Activated CD8-positive, alpha-beta memory T cell treated with anti-CD3 and anti-CD28 coated beads, Interleukin-2, amount 50 U/mL, for 24 hours (primary cell): ENCODE measurements around the gene TSPAN3.

Source experiments
- DNase-seq: peaks from one replicate; pipeline ENCODE4 v3.0.0-alpha.2; 2020; ENCODE audit errors: extremely low read depth

Gene TSPAN3

DNA sequence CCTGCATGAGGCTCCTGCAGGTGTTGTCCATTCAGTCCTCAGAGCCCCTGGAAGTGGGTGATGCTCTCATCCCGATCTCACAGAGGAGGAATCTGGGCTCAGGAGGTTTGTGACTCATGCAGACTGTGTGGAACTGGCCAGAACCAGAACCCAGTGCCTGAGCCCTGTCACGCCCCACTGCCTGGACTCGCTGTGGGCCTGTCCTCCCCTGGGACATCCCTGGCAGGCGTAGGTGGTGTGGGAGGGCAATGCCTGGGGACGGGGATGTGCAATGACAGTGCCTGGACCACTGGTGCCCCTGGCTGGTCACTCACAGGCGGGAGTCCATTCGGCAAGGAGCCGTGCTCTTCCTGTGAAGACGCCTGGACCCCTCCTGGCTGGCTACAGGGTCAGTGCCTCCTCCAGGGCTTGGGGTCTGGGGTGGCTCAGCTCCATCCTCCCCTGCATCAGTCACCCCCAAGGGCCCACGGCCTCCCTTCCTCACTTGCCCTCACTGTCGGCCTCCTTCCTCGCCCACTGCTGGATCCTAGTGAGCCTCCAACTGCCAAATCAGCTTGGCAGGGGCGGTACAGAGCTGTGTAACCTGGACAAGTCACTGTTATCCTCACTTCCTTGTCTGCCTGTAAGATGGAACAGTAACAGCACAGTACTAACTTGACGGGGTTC is 61.1 kb downstream of the TSPAN3 start:
- no peak for DNase-seq

DNA sequence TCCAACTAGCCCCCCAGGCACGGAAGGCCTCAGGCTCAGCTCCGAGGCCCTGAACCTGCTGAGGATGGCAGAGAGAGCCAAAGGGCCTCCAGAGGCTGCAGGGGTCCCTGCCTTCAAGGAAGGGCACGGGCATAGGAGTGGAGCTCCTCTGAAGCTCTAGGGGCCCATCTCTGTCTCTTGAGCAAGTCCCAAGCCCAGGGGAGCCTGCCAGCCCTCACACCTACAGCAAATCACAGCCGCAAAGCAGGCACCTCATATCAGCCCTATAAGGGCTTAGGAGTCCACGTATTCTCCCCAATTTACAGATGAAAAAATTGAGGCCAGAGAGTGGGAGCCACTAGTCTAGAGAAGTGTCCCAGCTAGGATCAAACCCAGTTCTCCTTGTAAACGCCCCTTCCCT is 61.7 kb downstream of the TSPAN3 start:
- no peak for DNase-seq

GRCh38 chr15:77004189-77004588 is 66.7 kb downstream of the TSPAN3 start:
- DNase-seq, result no peak

GRCh38 chr15:77002954-77003912 is 67.7 kb downstream of the TSPAN3 start:
- no peak for DNase-seq

- DNase-seq, result no peak
Observed at GRCh38 chr15:77002436-77002835, 68.5 kb downstream of the TSPAN3 start.

- no peak for DNase-seq
Observed at GRCh38 chr15:77001966-77002365, 68.9 kb downstream of the TSPAN3 start.

DNA sequence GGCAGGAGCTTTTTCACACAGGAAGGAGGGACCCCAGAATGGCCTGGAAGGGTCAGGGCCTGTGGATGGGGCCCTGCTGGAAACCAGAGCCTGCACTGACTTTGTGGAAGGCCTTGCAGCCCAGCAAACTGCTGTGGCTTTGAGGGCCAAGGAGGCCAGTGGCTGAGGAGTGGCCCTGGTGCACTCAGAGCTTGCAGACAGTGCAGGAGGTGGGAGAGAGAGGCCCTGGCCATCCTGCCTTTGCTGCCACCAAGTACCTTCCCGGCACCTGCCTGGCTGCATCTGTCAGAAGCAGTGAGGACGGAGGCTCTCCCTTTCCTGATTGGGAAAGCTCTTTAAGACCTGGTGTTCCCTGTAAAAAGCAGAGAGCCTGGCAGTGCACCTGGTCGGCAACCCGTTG is 69.6 kb downstream of the TSPAN3 start:
- DNase-seq, result no peak

- no peak for DNase-seq
Observed at GRCh38 chr15:76999996-77000395, 70.9 kb downstream of the TSPAN3 start.

DNA sequence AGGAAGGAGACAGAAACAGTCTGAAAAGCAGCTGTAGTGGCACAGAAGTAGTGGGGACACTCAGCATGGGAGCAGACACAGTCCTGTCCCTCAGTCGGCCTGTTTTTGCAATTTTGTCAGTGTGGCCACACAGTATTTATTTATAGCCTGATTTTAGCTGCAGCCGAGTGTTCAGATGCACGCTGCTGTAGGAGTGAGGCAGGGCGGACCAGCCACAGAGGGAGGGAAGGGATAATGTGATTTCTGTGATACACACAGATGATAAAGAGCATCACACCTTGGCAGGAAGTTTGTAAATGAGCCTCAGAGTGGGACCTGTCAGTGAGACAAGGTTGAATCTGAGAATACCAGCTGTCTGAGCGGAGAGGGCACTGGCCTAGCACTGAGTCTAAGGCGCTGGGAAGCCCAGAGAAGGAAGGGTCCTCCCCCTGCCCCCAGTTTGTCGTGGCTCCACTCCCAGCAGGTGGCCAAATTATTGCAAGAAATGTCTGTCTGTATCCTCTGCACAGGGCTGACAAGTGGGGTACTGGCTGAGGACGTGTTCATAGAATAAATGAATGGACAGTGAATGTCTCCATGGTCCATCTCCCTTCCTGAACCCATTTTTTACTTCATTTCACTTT is 72.1 kb downstream of the TSPAN3 start:
- no peak for DNase-seq

DNA sequence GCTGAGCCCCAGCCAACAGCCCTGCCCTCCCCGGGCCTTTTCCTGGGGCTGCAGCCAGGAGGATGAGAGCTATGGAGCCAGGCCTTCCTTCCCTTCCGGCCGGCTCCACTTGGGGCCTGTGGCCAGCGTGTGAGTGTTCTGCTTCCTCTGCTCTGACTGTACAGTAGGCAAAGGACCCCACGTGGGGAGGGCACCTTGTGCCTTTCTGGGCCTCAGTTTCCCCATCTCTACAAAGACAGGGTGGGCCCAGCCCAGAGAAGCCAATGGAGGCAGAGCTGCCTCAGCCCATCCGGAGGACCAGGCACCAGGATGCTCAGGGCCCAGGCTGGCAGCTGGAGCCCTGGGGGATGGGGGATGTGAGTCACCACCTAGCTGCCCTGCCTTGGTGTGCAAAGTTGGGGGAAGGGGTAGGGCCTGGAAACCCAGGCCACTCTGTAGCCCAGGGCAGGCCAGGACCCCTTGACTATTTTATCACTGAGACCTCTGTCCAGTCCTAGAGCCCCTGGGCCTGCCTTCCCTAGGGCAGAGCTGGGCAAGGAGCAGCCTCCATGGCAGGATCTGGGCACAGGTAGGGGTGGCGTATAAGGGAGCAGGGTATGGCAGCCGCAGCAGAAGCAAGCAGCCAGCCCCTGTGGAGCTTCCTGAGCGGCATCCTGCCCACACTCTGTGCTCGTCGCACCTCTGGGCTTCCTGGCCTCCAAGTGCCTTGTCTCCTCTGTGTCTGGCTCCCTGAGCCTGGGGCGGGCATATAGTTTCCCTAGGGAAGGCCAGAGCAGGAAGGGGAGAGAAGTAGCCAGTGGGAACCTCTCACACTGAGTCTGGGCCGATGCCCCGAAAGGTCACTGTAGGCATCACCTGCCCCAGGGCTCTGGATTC is 74.1 kb downstream of the TSPAN3 start:
- DNase-seq, result no peak

DNA sequence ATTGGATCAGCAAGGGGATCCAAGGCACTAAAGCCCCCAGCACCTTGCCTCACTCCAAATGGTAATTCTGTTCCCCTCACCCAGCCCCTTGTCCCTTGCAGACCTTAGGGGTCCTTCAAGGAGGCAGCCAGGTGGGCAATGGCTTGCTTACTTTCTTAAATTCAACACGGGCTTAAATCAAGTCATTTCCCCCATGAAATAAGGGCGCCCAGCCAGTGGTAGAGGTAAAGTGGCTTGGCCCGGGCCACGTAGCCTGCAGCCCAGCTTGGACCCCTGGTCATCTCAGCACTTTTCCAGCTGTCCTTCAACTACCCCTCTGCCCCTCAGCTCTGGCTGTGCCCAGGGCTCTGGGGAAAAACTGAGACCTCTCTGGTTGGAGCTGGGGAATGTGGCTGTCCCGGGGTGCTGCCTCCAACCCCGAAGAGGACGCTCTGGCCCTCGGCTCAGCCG is 74.8 kb downstream of the TSPAN3 start:
- DNase-seq, result no peak

DNA sequence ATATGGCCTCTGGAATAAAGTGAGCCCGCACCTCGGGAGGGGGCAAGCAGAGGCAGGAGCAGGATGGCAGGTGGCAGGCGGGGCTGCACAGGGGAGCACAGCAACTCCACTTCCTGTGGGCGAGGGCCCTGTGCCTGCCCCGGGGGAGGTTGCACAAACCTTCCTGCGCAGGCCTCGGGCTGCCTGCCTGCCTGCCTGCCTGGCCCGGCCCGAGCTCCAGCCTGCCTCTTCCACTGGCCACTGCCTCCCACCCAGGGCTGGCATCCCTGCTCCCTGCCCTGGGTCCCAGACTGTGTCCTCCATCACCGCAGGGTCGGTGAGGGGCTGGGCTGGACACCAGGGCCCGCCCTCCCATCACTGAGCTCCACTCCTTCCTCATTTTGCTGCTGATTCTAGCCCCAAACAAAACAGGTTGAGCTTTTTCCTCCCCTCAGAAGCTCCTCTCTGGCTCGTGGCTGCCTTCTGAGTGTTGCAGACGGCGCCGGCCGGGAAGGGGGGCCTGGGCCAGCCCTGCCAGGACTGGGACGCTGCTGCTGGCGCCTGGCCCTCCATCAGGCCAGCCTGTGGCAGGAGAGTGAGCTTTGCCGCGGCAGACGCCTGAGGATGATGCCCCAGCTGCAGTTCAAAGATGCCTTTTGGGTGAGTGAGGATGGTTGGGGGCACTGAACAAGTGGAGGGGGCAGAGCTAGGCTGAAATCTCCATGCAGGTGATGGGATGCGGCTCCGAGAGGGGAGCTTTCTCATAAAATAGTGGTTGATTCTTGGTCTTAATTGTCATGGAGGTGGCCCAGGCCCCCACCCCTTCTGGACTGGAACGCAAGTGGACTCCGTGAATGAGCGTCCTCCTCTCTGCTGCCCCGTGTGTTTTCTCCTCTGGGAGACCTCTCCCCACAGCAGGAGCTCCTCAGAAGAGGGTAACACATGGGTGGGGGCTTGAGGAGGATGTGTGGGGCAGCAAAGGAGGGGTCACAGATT is 75.7 kb downstream of the TSPAN3 start, which contains the start of gene PSTPIP1:
PSTPIP1 (plus strand) TSS at position 156 of the 975 bp plus-strand sequence; CDS start at position 604, 448 bp downstream.
- no peak for DNase-seq

DNA sequence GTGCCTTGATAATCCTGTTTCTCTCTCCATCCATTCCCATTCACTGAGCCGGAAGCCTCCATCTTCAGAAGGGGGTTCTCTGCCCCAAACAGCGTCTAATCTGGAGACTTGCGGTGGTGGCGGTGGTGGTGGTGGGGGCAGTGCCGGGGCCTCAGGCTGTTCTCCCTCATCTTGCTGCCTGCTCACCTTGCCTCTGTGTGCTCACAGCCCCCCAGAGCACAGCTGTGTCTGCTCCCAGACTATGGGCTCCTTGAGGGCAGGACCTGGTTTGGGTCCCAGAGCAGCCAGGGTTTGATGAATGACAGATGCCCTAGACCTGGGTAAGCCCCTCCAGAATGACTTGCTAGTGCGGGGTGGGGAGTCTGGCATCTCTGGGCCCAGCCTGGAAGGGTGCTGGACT is 76.4 kb downstream of the TSPAN3 start:
- no peak for DNase-seq

- no peak for DNase-seq
Observed at GRCh38 chr15:76994001-76994400, 76.9 kb downstream of the TSPAN3 start.

GRCh38 chr15:76993114-76993725 is 77.7 kb downstream of the TSPAN3 start:
- DNase-seq, result no peak

- no peak for DNase-seq
Observed at GRCh38 chr15:76991741-76992645, 78.9 kb downstream of the TSPAN3 start.
